K562 (cell line): ENCODE results near the gene RPTOR.

Source experiments
- CBX2 ChIP-seq: fragments of 200-600 bp; sonication (generic); IDR thresholded peaks from one replicate; pipeline ENCODE4 v1.6.1; 2012; ENCODE audit warnings: mild to moderate bottlenecking, low read length, inconsistent platforms; ENCODE audit not compliant: insufficient read depth, poor library complexity, severe bottlenecking
- DIDO1 ChIP-seq: fragments of 450-650 bp; IDR thresholded peaks from 2 replicates; pipeline ENCODE4 v1.6.1; 2016; ENCODE audit warnings: low read depth, missing biosample characterization, missing genetic modification characterization
- FOXK2 ChIP-seq, 2 experiments: fragments of 450-650 bp; IDR thresholded peaks in 1 of 2; conservative IDR thresholded peaks in 1 of 2; 2 replicates each; pipeline ENCODE4 v1.6.1; 2016; ENCODE audit warnings: low read depth in 2 of 2, mild to moderate bottlenecking in 1 of 2
- HDAC2 ChIP-seq: fragments of 450-650 bp; IDR thresholded peaks from 2 replicates; pipeline ENCODE4 v1.6.1; 2016; ENCODE audit warnings: mild to moderate bottlenecking
- HMGXB4 ChIP-seq: sonication (generic); formaldehyde crosslinking; IDR thresholded peaks from 2 replicates; pipeline ENCODE4 v1.8.1; 2023; ENCODE audit warnings: mild to moderate bottlenecking, missing genetic modification reagents
- KLF16 ChIP-seq: IDR thresholded peaks from 2 replicates; pipeline ENCODE4 v1.6.1; 2016; ENCODE audit warnings: antibody characterized with exemption
- MTA2 ChIP-seq: fragments of 450-650 bp; IDR thresholded peaks from 2 replicates; pipeline ENCODE4 v1.6.1; 2016; ENCODE audit warnings: low read depth
- PHTF2 ChIP-seq: fragments of 250-450 bp; sonication (Bioruptor Pico); IDR thresholded peaks from 2 replicates; pipeline ENCODE4 v1.5.0; 2021; ENCODE audit warnings: mild to moderate bottlenecking
- PML ChIP-seq: IDR thresholded peaks from 2 replicates; pipeline ENCODE4 v1.6.1; 2012; ENCODE audit warnings: low read length, inconsistent platforms
- RAD21 ChIP-seq, 2 experiments: fragments of 250-450 bp in 1 of 2; fragments of 450-650 bp in 1 of 2; sonication (Bioruptor Pico) in 1 of 2; formaldehyde crosslinking in 1 of 2; IDR thresholded peaks in 1 of 2; conservative IDR thresholded peaks in 1 of 2; 2 replicates each; pipeline versions ENCODE4 v1.4.0 to v1.8.0; 2020 to 2022; ENCODE audit warnings: mild to moderate bottlenecking in 2 of 2, moderate library complexity in 1 of 2
- SRSF1 ChIP-seq: fragments of 200-400 bp; formaldehyde crosslinking; IDR thresholded peaks from 2 replicates; pipeline ENCODE4 v1.6.1; 2017; ENCODE audit warnings: mild to moderate bottlenecking, low read depth, low read length, moderate library complexity
- ZNF134 ChIP-seq: fragments of 250-450 bp; sonication (Bioruptor Pico); conservative IDR thresholded peaks from 2 replicates; pipeline ENCODE4 v1.4.0; 2020
- TF ChIP-seq, protein P1 (sequence below): sonication (generic); formaldehyde crosslinking; IDR thresholded peaks from 2 replicates; pipeline ENCODE4 v1.8.0; 2023; ENCODE audit warnings: missing genetic modification reagents, mild to moderate bottlenecking, borderline replicate concordance
- TF ChIP-seq, protein P2 (sequence below), 3 experiments: IDR thresholded peaks in 2 of 3; conservative IDR thresholded peaks in 1 of 3; 2 replicates each; pipeline ENCODE4 v1.5.1; 2011 to 2012; ENCODE audit warnings: low read length in 3 of 3, mild to moderate bottlenecking in 3 of 3, control low read depth in 2 of 3, improper control_type of control experiment in 1 of 3, inconsistent platforms in 1 of 3, low read depth in 1 of 3, mixed read lengths in 1 of 3, moderate library complexity in 1 of 3; ENCODE audit not compliant: insufficient read depth in 2 of 3

DNA sequence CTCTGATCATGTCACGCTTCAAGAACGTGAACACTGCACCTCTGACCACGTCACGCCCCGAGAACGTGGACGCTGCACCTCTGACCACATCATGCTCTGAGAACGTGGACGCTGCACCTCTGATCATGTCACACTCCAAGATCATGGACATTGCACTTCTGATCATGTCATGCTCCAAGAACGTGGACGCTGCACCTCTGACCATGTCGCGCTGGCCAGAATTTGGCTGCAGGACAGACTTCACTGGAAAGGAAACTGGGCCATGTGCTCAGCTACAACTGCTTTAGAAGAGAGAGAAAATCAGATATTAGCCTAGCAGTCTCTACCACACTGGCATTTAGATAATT is 182.7 kb downstream of the RPTOR start:
- no peak for TF ChIP-seq HDAC2
- TF ChIP-seq PML, result no peak
- no peak for TF ChIP-seq ZNF134 (CRISPR knock-in tag)
- no peak for TF ChIP-seq DIDO1 (tag)
- TF ChIP-seq KLF16, result no peak
- no peak for TF ChIP-seq MTA2
- no peak for TF ChIP-seq RAD21 (CRISPR knock-in tag; conservative IDR thresholded peaks at IDR 0.05 in 1 of 2, IDR thresholded peaks at IDR 0.05 in 1 of 2)
- no peak for TF ChIP-seq HMGXB4 (CRISPR knock-in tag)
- TF ChIP-seq FOXK2 (conservative IDR thresholded peaks at IDR 0.05 in 1 of 2, IDR thresholded peaks at IDR 0.05 in 1 of 2; ENCODE audit: low read depth in 2 of 2), result no peak
- TF ChIP-seq SRSF1, result no peak
- TF ChIP-seq, protein P1, sequence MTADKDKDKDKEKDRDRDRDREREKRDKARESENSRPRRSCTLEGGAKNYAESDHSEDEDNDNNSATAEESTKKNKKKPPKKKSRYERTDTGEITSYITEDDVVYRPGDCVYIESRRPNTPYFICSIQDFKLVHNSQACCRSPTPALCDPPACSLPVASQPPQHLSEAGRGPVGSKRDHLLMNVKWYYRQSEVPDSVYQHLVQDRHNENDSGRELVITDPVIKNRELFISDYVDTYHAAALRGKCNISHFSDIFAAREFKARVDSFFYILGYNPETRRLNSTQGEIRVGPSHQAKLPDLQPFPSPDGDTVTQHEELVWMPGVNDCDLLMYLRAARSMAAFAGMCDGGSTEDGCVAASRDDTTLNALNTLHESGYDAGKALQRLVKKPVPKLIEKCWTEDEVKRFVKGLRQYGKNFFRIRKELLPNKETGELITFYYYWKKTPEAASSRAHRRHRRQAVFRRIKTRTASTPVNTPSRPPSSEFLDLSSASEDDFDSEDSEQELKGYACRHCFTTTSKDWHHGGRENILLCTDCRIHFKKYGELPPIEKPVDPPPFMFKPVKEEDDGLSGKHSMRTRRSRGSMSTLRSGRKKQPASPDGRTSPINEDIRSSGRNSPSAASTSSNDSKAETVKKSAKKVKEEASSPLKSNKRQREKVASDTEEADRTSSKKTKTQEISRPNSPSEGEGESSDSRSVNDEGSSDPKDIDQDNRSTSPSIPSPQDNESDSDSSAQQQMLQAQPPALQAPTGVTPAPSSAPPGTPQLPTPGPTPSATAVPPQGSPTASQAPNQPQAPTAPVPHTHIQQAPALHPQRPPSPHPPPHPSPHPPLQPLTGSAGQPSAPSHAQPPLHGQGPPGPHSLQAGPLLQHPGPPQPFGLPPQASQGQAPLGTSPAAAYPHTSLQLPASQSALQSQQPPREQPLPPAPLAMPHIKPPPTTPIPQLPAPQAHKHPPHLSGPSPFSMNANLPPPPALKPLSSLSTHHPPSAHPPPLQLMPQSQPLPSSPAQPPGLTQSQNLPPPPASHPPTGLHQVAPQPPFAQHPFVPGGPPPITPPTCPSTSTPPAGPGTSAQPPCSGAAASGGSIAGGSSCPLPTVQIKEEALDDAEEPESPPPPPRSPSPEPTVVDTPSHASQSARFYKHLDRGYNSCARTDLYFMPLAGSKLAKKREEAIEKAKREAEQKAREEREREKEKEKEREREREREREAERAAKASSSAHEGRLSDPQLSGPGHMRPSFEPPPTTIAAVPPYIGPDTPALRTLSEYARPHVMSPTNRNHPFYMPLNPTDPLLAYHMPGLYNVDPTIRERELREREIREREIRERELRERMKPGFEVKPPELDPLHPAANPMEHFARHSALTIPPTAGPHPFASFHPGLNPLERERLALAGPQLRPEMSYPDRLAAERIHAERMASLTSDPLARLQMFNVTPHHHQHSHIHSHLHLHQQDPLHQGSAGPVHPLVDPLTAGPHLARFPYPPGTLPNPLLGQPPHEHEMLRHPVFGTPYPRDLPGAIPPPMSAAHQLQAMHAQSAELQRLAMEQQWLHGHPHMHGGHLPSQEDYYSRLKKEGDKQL (CRISPR knock-in tag), result no peak
- TF ChIP-seq CBX2, result no peak
- TF ChIP-seq PHTF2 (CRISPR knock-in tag), result no peak
- TF ChIP-seq, protein P2, sequence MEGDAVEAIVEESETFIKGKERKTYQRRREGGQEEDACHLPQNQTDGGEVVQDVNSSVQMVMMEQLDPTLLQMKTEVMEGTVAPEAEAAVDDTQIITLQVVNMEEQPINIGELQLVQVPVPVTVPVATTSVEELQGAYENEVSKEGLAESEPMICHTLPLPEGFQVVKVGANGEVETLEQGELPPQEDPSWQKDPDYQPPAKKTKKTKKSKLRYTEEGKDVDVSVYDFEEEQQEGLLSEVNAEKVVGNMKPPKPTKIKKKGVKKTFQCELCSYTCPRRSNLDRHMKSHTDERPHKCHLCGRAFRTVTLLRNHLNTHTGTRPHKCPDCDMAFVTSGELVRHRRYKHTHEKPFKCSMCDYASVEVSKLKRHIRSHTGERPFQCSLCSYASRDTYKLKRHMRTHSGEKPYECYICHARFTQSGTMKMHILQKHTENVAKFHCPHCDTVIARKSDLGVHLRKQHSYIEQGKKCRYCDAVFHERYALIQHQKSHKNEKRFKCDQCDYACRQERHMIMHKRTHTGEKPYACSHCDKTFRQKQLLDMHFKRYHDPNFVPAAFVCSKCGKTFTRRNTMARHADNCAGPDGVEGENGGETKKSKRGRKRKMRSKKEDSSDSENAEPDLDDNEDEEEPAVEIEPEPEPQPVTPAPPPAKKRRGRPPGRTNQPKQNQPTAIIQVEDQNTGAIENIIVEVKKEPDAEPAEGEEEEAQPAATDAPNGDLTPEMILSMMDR (IDR thresholded peaks at IDR 0.05 in 2 of 3, conservative IDR thresholded peaks at IDR 0.05 in 1 of 3; ENCODE audit: insufficient read depth in 2 of 3, low read depth in 1 of 3, low read length in 3 of 3), result no peak
